Measurements from ENCODE around the gene FHOD3. TPM values are rescaled to one million over a fixed set of nuclear protein-coding genes. Genes with fewer than 3 reads are reported as not detected.

The FHOD3 gene
- total and polyA plus RNA-seq, 2 of the 4 experiments (the other 2 are of a cell fraction), result 14.6 to 16.0 TPM

GRCh38 chr18:36771245-36771644 is 473.7 kb downstream of the FHOD3 start:
- no peak overlapping the region for H4K91ac ChIP-seq (ENCODE audit: insufficient read depth, low read depth, low read length)
- no peaks in the 10 kb centered on the region for H3K27me3 ChIP-seq (ENCODE audit: control insufficient read depth, insufficient read depth, low read length)
- no peaks in the 10 kb centered on the region for H3K79me1 ChIP-seq (ENCODE audit: low read depth in 1 of 2, low read length in 2 of 2)
- no peak overlapping the region for H4K8ac ChIP-seq (ENCODE audit: low read depth in 2 of 2, low read length in 2 of 2)
- ChIA-PET CTCF (no interaction called here), POLR2A (ENCODE audit: unreplicated experiment) (no interaction called here)
- BruUV-seq (replicated peaks), result no TSS peak
- H3K9ac ChIP-seq (ENCODE audit: low read depth, low read length), result no peak overlapping the region
- no peak overlapping the region for H2BK20ac ChIP-seq (ENCODE audit: low read depth, low read length)
- TF ChIP-seq RFX5 (IDR thresholded peaks at IDR 0.05; ENCODE audit: low read depth, low read length), result no peak
- TF ChIP-seq MXI1 (IDR thresholded peaks at IDR 0.05; ENCODE audit: borderline replicate concordance, low read depth, low read length), result no peak
- no peak for TF ChIP-seq SMC3 (IDR thresholded peaks at IDR 0.05; ENCODE audit: low read depth, low read length)
- TF ChIP-seq MAZ (IDR thresholded peaks at IDR 0.05; ENCODE audit: borderline replicate concordance, low read depth, low read length), result no peak
- no peak for TF ChIP-seq POLR2A (IDR thresholded peaks at IDR 0.05; ENCODE audit: low read depth, low read length)
- TF ChIP-seq MAFK (IDR thresholded peaks at IDR 0.05; ENCODE audit: low read depth, low read length), result no peak
- no peak for TF ChIP-seq NFE2L2 (IDR thresholded peaks at IDR 0.05; ENCODE audit: low read depth, low read length)
- no peak for TF ChIP-seq BHLHE40 (IDR thresholded peaks at IDR 0.05; ENCODE audit: low read depth, low read length)
- no peak for TF ChIP-seq CEBPB (IDR thresholded peaks at IDR 0.05; ENCODE audit: low read depth, low read length)
- TF ChIP-seq, protein P1, sequence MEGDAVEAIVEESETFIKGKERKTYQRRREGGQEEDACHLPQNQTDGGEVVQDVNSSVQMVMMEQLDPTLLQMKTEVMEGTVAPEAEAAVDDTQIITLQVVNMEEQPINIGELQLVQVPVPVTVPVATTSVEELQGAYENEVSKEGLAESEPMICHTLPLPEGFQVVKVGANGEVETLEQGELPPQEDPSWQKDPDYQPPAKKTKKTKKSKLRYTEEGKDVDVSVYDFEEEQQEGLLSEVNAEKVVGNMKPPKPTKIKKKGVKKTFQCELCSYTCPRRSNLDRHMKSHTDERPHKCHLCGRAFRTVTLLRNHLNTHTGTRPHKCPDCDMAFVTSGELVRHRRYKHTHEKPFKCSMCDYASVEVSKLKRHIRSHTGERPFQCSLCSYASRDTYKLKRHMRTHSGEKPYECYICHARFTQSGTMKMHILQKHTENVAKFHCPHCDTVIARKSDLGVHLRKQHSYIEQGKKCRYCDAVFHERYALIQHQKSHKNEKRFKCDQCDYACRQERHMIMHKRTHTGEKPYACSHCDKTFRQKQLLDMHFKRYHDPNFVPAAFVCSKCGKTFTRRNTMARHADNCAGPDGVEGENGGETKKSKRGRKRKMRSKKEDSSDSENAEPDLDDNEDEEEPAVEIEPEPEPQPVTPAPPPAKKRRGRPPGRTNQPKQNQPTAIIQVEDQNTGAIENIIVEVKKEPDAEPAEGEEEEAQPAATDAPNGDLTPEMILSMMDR (conservative IDR thresholded peaks at IDR 0.05; ENCODE audit: low read depth, low read length), result no peak
- no peak for TF ChIP-seq ELK1 (IDR thresholded peaks at IDR 0.05; ENCODE audit: borderline replicate concordance, low read depth, low read length)
- no peak for TF ChIP-seq CHD1 (IDR thresholded peaks at IDR 0.05; ENCODE audit: low read depth, low read length)
- no peak for TF ChIP-seq RCOR1 (IDR thresholded peaks at IDR 0.05; ENCODE audit: insufficient replicate concordance, low read length)
- TF ChIP-seq USF2 (IDR thresholded peaks at IDR 0.05; ENCODE audit: low read depth, low read length), result no peak
- no peak for TF ChIP-seq FOS (IDR thresholded peaks at IDR 0.05; ENCODE audit: low read depth, low read length)
- TF ChIP-seq RAD21 (IDR thresholded peaks at IDR 0.05; ENCODE audit: low read length), result no peak
- no peak overlapping the region for H3K23ac ChIP-seq (ENCODE audit: low read depth, low read length)
- WGBS, 2 experiments (ENCODE audit: extremely low coverage in 2 of 2, insufficient read length in 1 of 2), result no CpG with 5 or more reads among the region's 4 CpGs
- peaks cover 17% of the 10 kb centered on the region for H3K9me1 ChIP-seq (ENCODE audit: insufficient read depth, low read length)
- intact Hi-C loops (cut with micrococcal nuclease), result no loop called here
- 0 out of 2 replicates have a peak, but pooled peaks cover 2% of the 10 kb centered on the region for H3K36me3 ChIP-seq (ENCODE audit: control insufficient read depth, insufficient read depth, low read length)
- no peaks in the 10 kb centered on the region for H4K20me1 ChIP-seq (ENCODE audit: insufficient read depth, low read length)
- no peak overlapping the region for H2AK9ac ChIP-seq (replicated peaks; ENCODE audit: low read depth, low read length, poor library complexity)
- no peak overlapping the region for H3K56ac ChIP-seq (ENCODE audit: extremely low read depth, insufficient read depth, low read length)
- H2BK15ac ChIP-seq (ENCODE audit: low read depth, low read length), result no peak overlapping the region; the same call in 2 of the 3 replicates
- DNase-seq, result no peak
- no peaks in the 10 kb centered on the region for H3K9me3 ChIP-seq (ENCODE audit: control insufficient read depth, insufficient read depth, low read length)
- H3K4me3 ChIP-seq (ENCODE audit: insufficient read depth, low read depth, low read length), result no peak overlapping the region
- no peak overlapping the region for H3K27ac ChIP-seq (ENCODE audit: insufficient read depth, low read length)
- dilution Hi-C loops (cut with HindIII; ENCODE audit: low sequenced_read_pairs, unreplicated experiment), result no loop called here
- no peak overlapping the region for H2AK5ac ChIP-seq (ENCODE audit: low read depth, low read length)
- H4K5ac ChIP-seq (ENCODE audit: low read depth, low read length), result no peak overlapping the region
- H3K18ac ChIP-seq (ENCODE audit: low read depth, low read length), result no peak overlapping the region
- H2BK120ac ChIP-seq (ENCODE audit: low read depth, low read length), result no peak overlapping the region
- no peak overlapping the region for H2AFZ ChIP-seq (replicated peaks; ENCODE audit: low read length, poor library complexity)
- ATAC-seq (ENCODE audit: low read depth), result no peak
- peaks cover 14% of the 10 kb centered on the region for H3K4me1 ChIP-seq (ENCODE audit: control insufficient read depth, insufficient read depth, low read length)
- no peak overlapping the region for H2BK5ac ChIP-seq (ENCODE audit: low read depth, low read length, poor library complexity, severe bottlenecking)
- in situ Hi-C loops (cut with MboI; ENCODE audit: low sequenced_read_pairs), result no loop called here
- no peak overlapping the region for H3K14ac ChIP-seq (replicated peaks; ENCODE audit: low read depth, low read length)
- H3K4ac ChIP-seq (ENCODE audit: low read depth, low read length), result peak overlapping the region; percentile 39; the same call in 1 of the 2 replicates
- no peak overlapping the region for H3K4me2 ChIP-seq (ENCODE audit: low read depth, low read length)

Measured in IMR-90 (cell line).